Neutrophil (primary cell): Measurements from ENCODE around the gene C1S.
"Not testable (repeated sequence)": the region's sequence is repeated elsewhere in the genome, so short reads cannot be mapped to it uniquely, and the experiment has no call there.

Source experiments
- H3K27ac ChIP-seq: fragments of 200-600 bp; sonication (generic); 2 replicates; pipeline ENCODE4 v1.5.1; 2016; ENCODE audit warnings: mild to moderate bottlenecking, moderate library complexity
- H3K27me3 ChIP-seq: fragments of 200-600 bp; sonication (generic); 2 replicates; pipeline ENCODE4 v1.6.0; 2016; ENCODE audit warnings: mild to moderate bottlenecking
- H3K36me3 ChIP-seq: fragments of 200-600 bp; sonication (generic); 2 replicates; pipeline ENCODE4 v1.5.1; 2017
- H3K4me1 ChIP-seq, 2 experiments: fragments of 200-600 bp in 1 of 2; sonication (generic) in 1 of 2; 1 replicate in 1 of 2; 2 replicates in 1 of 2; pipeline versions ENCODE4 v1.5.1 to v1.6.1; 2013 to 2016; ENCODE audit warnings: low read depth in 1 of 2, low read length in 1 of 2, mild to moderate bottlenecking in 1 of 2, moderate library complexity in 1 of 2; ENCODE audit not compliant: control insufficient read depth in 1 of 2, insufficient read depth in 1 of 2
- H3K4me3 ChIP-seq, 2 experiments: fragments of 200-600 bp in 1 of 2; sonication (generic) in 1 of 2; 1 replicate in 1 of 2; 2 replicates in 1 of 2; pipeline ENCODE4 v1.5.1; 2013 to 2016; ENCODE audit warnings: low read depth in 1 of 2, low read length in 1 of 2, mild to moderate bottlenecking in 1 of 2, moderate library complexity in 1 of 2
- H3K9me3 ChIP-seq: fragments of 200-600 bp; sonication (generic); 2 replicates; pipeline ENCODE4 v1.5.1; 2016
- TF ChIP-seq, protein P1 (sequence below): fragments of 200-600 bp; sonication (generic); IDR thresholded peaks from 2 replicates; pipeline ENCODE4 v1.5.1; 2016; ENCODE audit warnings: antibody characterized with exemption

C1S gene

DNA sequence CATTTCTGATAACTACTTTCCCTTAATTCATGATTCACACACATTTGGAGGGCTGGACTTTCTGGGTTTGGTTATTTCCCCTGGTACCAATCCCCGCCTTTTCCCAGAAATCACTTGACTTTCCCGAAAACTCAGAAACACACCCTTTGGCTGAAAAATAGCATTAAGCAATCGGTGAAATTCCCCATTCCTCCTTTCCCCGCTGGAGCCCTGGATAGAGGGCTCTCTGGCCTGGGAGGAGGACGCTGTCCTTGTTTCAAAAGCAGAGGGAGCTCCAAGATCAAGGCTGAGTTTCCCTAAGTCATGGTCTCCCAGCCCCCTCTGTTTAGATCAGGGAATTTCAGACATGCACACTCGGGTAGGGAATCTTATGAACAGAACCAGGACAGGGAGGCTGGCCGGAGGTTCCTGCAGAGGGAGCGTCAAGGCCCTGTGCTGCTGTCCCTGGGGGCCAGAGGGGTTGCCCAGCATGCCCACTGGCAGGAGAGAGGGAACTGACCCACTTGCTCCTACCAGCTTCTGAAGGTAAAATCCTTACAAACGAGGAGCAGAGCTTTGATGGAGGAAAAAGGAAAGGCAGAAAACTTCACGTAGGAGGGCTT is at the start of gene C1S:
TSS of gene C1S (plus strand) at position 366 of the 602 bp plus-strand sequence. CDS start 1,195 bp downstream, outside the sequence.
- H3K4me3 ChIP-seq, result no peak within 1 kb of the TSS
- no peaks in the 10 kb centered on the region for H3K9me3 ChIP-seq
- H3K27me3 ChIP-seq, result peaks cover 14% of the 10 kb centered on the region
- H3K4me1 ChIP-seq, result no peaks in the 10 kb centered on the region
- TF ChIP-seq, protein P1, sequence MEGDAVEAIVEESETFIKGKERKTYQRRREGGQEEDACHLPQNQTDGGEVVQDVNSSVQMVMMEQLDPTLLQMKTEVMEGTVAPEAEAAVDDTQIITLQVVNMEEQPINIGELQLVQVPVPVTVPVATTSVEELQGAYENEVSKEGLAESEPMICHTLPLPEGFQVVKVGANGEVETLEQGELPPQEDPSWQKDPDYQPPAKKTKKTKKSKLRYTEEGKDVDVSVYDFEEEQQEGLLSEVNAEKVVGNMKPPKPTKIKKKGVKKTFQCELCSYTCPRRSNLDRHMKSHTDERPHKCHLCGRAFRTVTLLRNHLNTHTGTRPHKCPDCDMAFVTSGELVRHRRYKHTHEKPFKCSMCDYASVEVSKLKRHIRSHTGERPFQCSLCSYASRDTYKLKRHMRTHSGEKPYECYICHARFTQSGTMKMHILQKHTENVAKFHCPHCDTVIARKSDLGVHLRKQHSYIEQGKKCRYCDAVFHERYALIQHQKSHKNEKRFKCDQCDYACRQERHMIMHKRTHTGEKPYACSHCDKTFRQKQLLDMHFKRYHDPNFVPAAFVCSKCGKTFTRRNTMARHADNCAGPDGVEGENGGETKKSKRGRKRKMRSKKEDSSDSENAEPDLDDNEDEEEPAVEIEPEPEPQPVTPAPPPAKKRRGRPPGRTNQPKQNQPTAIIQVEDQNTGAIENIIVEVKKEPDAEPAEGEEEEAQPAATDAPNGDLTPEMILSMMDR, result no peak
- H3K27ac ChIP-seq, result no peak within 1 kb of the TSS
- H3K36me3 ChIP-seq, result no peaks in the 10 kb centered on the region

DNA sequence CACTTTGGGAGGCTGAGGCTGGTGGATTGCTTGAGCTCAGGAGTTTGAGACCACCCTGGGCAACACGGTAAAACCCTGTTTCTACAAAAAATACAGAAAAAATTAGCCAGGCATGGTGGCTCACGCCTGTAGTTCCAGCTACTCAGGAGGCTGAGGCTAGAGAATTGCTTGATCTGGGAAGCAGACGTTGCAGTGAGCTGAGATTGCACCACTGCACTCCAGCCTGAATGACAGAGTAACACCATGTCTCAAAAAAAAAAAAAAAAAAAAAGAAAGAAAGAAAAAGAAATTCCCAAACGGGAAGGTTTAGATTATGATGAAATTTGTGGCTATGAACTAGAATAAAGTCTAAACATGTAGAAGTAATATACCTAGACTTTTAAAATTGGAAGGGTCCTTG is 49.1 kb upstream of the C1S start:
- H3K4me3 ChIP-seq, H3K36me3 ChIP-seq, H3K9me3 ChIP-seq, H3K27me3 ChIP-seq, H3K27ac ChIP-seq: not testable (repeated sequence)
- peaks cover 21 to 25% of the 10 kb centered on the region in 2 experiments for H3K4me1 ChIP-seq

DNA sequence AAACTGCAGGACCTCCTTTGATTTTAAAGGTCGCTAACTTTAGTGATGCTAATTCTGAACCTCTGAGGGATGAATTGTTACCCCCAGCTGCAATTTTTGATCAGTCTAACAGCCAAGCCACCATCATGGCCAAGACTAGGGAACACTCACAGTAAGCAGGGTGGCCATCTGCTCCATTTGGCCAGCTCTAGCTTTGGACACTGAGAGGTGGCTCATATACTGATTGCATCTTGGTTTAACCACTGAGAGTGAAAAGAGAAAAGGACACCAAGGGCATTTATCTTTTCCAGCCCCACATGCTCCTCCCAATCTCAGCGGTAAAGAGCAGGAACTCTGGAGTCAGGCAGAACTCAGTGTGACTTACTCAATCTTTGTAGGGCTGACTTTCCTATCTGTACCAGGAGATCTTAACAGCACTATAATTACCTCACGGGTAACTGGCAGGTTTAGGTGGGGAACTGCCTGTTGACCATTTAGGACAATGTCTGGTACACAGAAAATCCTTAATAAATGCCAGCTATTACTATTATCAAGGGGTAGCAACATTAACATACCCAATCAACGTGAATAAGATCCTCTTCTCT is 48.4 kb upstream of the C1S start:
- Histone ChIP-seq H3K27ac (no peak overlapping the region), H3K4me1 (peaks cover 24 to 29% of the 10 kb centered on the region in 2 experiments)
- TF ChIP-seq, protein P1, result no peak

DNA sequence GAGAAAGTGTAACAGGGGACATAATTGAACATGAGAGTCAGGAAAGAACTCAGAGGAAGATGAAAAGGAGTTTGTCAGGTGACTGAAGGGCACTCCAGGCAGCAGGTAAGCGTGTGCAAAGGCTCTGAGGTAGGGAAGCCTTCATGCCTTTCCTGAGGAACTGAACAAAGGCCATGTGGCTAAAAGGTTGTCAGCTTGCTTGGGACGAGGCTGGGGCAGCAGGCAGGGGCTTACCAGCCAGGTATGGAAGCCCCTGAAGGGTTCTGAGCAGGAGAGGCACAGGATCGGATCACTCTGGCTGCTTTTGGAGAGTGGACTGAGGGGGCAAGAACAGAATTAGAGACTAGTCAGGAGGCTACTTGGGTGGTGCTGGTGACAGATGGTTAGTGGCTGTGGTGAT is 47.4 kb upstream of the C1S start:
- Histone ChIP-seq H3K9me3 (no peaks in the 10 kb centered on the region), H3K36me3 (no peaks in the 10 kb centered on the region), H3K4me3 (no peak overlapping the region), H3K27ac (no peak overlapping the region), H3K27me3 (no peaks in the 10 kb centered on the region), H3K4me1 (peaks cover 26 to 31% of the 10 kb centered on the region in 2 experiments)
- TF ChIP-seq, protein P1, result no peak

More for the DNA sequence above, 48.4 kb upstream of the C1S start:
- Histone ChIP-seq H3K9me3 (no peaks in the 10 kb centered on the region), H3K27me3 (no peaks in the 10 kb centered on the region), H3K4me3 (no peak overlapping the region), H3K36me3 (no peaks in the 10 kb centered on the region)

DNA sequence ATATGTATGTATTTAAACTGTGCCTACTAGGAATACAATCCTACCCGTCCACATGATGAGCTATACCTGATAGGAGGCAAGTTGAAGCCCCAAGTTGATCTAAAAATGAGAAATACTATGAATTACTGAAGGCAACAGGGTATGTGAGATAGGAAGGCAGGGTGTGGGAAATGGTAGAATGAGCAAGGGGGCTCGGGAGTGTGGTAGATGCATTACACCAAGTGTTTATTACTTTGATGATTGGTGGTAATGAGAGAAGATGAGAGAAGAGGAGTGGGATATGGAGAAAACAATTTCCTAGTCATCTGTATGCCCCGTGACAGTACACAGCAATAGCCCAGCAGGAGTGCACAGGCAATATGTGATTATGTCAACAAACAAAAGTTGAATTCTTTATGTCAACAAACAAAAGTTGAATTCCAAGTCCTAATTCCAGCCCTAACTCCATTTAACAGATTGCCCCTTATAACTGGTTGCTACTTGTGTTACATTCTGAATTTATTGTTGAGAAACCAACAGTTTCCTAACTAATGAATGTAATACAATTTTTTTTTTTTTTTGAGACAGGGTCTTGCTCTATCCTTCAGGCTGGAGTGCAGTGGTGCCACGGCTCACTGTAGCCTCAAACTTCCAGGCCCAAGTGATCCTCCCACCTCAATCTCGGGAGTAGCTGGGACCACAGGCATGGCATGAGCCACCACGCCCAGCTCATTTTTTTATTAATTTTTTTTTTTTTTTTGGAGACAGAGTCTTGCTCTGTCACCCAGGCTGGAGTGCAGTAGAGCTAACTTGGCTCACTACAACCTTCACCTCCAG is 44.8 kb upstream of the C1S start:
- Histone ChIP-seq H3K4me1 (peaks cover 22 to 29% of the 10 kb centered on the region in 2 experiments), H3K36me3 (no peaks in the 10 kb centered on the region), H3K4me3 (no peak overlapping the region), H3K27ac (no peak overlapping the region), H3K9me3 (no peaks in the 10 kb centered on the region), H3K27me3 (no peaks in the 10 kb centered on the region)
- TF ChIP-seq, protein P1, result no peak
